Activated CD4-positive, alpha-beta memory T cell treated with anti-CD3 and anti-CD28 coated beads, Interleukin-2, amount 10 ng/mL, durations not matched to agents 7 days and 5 days (primary cell): ENCODE results near the gene PARP8. TPM values are rescaled to one million over a fixed set of nuclear protein-coding genes. Genes with fewer than 3 reads are reported as not detected.

Experiments
- CTCF ChIA-PET: fragments of 350-600 bp; sonication (Branson Sonifier 250); formaldehyde crosslinking; loops from one replicate; lab custom pipeline; 2021; ENCODE audit warnings: antibody characterized with exemption, inconsistent platforms; lab: Charles Lee
- POLR2A ChIA-PET: fragments of 350-600 bp; sonication (Branson Sonifier 250); formaldehyde crosslinking; loops from one replicate; lab custom pipeline; 2021; ENCODE audit warnings: antibody characterized with exemption; lab: Charles Lee
- DNase-seq: peaks from one replicate; pipeline ENCODE4 v3.0.0-alpha.2; 2020
- H3K27ac Mint-ChIP-seq: one replicate; pipeline ENCODE4 v1.8.0; 2021; ENCODE audit warnings: mild to moderate bottlenecking, mixed read lengths
- H3K27me3 Mint-ChIP-seq: one replicate; pipeline ENCODE4 v1.8.0; 2021; ENCODE audit warnings: mixed read lengths
- H3K36me3 Mint-ChIP-seq: one replicate; pipeline ENCODE4 v1.8.0; 2021; ENCODE audit warnings: low read depth, mixed read lengths
- H3K4me1 Mint-ChIP-seq: one replicate; pipeline ENCODE4 v1.8.0; 2021; ENCODE audit warnings: mixed read lengths
- H3K4me3 Mint-ChIP-seq: one replicate; pipeline ENCODE4 v1.8.0; 2021; ENCODE audit warnings: mild to moderate bottlenecking, mixed read lengths
- H3K9me3 Mint-ChIP-seq: one replicate; pipeline ENCODE4 v1.8.0; 2021; ENCODE audit warnings: mixed read lengths
- total RNA-seq, 2 experiments: library from RNA; stranded (reverse); gene quantifications; one replicate each; pipeline ENCODE4 v1.2.3, GENCODE V29; 2021

The PARP8 gene
- total RNA-seq, 2 experiments from 2014 or later, result 91.7 to 96.2 TPM

DNA sequence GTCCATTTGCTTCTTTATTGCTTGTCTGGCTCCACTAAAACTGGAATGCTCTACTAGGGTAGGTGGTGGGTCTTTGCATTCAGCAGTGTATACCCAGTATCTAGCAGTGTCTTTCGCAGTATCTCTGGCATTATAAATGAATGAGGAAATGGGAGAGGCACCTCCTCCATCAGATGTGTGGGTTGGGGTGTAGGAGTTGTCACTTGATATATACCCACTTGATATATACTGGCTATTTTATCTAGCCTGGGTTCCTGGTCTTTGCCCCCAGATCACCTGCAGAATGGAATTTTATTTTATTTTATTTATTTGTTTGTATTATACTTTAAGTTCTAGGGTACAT is 208.5 kb downstream of the PARP8 start:
- H3K36me3 Mint-ChIP-seq, result no peaks in the 10 kb centered on the region
- ChIA-PET POLR2A (no interaction called here), CTCF (no interaction called here)
- no peaks in the 10 kb centered on the region for H3K9me3 Mint-ChIP-seq
- peaks cover 8% of the 10 kb centered on the region for H3K27me3 Mint-ChIP-seq
- no peak overlapping the region for H3K4me3 Mint-ChIP-seq
- peaks cover 7% of the 10 kb centered on the region for H3K4me1 Mint-ChIP-seq
- no peak overlapping the region for H3K27ac Mint-ChIP-seq
- DNase-seq, result no peak

DNA sequence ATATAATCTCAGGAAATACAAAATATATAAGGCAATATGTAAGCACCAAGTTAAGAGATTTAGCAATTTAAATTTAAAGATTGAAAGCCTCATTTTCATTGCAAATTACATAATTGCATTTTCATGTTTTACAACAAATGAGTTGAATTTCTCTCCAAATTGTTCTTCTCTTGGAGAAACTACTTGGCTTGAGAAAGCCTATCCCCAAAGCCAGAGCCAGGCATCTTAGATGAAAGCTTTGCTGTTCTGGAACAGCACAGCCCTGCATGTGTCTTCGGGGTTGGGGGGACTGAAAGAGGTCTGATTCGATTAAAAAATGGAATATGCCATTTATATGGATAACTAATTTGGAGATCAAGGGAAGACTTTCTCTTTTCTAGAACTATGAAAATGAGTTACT is 212.0 kb downstream of the PARP8 start:
- H3K9me3 Mint-ChIP-seq, result no peaks in the 10 kb centered on the region
- POLR2A ChIA-PET, result no interaction called here
- H3K4me1 Mint-ChIP-seq, result peaks cover 7% of the 10 kb centered on the region
- no peak for DNase-seq
- H3K27ac Mint-ChIP-seq, result no peak overlapping the region
- CTCF ChIA-PET, result no interaction called here
- H3K27me3 Mint-ChIP-seq, result peaks cover 5% of the 10 kb centered on the region
- H3K4me3 Mint-ChIP-seq, result no peak overlapping the region
- no peaks in the 10 kb centered on the region for H3K36me3 Mint-ChIP-seq

DNA sequence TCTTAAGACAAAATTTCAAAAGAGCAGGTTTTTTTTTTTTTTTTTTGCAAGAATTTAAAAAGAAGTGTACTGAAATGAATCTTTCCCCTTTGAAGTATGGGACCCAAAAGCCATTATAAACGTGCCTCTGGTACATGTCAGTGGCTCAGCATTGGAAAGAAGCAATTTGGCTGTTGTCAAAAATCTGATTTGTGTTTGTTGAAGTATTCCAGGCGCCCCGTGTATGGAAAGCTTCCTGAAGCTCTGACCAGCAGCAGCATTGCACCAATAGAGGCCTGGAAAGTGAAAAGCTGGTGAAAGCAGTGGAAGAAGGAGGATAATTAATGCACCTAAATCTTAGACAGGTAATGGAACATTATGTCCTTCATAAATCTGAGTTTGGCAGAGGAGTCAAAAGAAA is 215.0 kb downstream of the PARP8 start:
- CTCF ChIA-PET, result no interaction called here
- no peaks in the 10 kb centered on the region for H3K36me3 Mint-ChIP-seq
- POLR2A ChIA-PET, result no interaction called here

DNA sequence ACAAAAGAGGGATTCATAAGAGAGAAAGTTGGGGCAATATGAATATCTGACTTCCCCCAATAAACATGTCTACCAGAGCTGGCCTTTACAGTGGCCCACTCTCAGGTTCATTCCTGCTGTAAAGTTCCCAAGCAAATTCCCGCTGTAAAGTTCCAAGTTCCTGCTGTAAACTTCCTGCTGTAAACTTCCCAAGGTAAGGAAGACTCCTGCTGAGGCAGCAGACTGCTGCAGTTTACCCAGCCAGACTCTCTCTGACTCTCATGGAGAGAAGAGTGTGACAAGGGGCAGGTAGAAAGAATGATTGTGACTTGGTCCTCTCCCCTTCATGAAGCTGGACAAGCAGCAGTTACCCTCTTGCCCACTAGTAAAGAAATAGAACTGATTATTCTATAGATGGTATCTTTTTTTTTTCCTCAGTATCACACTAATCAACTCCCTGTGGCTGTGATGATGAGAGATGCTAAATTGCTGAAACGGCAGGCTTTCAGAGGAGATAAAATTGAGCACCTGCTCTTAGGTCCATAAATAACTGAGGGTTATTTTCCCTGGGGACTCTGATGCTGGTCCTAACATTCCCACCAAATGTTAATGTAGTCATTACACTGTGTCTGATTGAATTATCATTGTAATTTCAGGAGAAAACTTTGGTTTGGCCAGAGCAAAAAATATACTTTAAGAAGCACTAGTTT is 220.4 kb downstream of the PARP8 start:
- no peak for DNase-seq
- ChIA-PET POLR2A (no interaction called here), CTCF (no interaction called here)
- H3K4me1 Mint-ChIP-seq, result no peaks in the 10 kb centered on the region
- H3K27me3 Mint-ChIP-seq, result peaks cover 2% of the 10 kb centered on the region
- no peak overlapping the region for H3K27ac Mint-ChIP-seq
- H3K4me3 Mint-ChIP-seq, result no peak overlapping the region
- no peaks in the 10 kb centered on the region for H3K36me3 Mint-ChIP-seq
- no peaks in the 10 kb centered on the region for H3K9me3 Mint-ChIP-seq

More for the DNA sequence above, 215.0 kb downstream of the PARP8 start:
- Mint-ChIP-seq H3K27me3 (peaks cover 6% of the 10 kb centered on the region), H3K4me3 (no peak overlapping the region), H3K9me3 (no peaks in the 10 kb centered on the region), H3K27ac (no peak overlapping the region), H3K4me1 (no peaks in the 10 kb centered on the region)
- no peak for DNase-seq

DNA sequence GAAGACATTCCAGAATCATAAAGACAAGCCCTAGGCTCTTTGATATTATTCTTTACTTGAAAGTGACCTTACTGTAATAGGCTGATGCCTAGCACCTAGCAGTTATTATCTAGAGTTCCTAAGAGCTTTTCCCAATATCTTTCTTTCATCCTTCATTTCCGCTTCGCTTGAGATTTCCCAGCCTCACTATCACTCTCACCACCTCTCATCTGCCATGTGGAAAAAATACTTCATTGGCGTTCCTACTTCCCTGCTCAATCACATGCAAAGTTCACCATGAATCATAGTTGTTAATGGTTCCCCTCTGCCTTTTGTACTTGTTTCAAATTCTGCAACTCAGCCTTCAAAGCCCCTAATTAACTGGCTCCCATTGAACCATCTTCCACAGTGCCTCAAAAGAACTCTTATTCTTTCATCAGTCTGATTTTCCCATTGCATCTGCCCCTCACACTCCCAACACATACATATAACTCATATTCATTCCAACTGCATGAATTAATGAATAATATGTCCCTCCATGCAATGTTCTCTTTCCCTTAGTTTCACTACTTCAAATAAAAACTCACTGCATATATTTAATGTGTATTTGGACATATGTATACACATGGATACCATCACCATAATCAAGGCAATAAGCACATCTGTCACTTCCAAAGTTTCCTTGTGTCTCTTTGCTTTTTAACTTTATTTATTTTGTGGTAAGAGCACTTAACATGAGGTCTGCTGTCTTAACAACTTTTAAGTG is 221.6 kb downstream of the PARP8 start:
- ChIA-PET POLR2A (no interaction called here), CTCF (no interaction called here)
- Mint-ChIP-seq H3K4me1 (no peaks in the 10 kb centered on the region), H3K27me3 (peaks cover 2% of the 10 kb centered on the region), H3K27ac (no peak overlapping the region), H3K9me3 (no peaks in the 10 kb centered on the region), H3K36me3 (no peaks in the 10 kb centered on the region), H3K4me3 (no peak overlapping the region)
- no peak for DNase-seq

DNA sequence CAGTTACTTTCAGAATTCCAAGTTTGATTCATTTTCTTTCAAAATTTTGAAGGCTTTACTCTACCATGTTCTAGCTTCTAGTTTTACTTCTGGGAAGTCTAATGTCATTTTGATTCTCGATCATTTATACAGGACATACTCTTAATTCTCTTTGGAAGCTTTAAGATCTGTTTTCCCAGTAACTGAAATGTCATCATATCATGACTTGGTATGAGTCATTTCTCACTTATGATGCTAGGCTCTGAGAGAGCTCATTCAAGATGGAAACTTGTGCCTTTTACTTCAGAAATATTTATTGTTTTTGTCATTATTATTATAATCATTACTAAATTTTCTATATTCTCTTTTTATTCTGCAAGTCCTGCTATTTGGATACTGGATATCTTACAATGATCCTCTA is 222.3 kb downstream of the PARP8 start:
- no peaks in the 10 kb centered on the region for H3K9me3 Mint-ChIP-seq
- POLR2A ChIA-PET, result no interaction called here
- DNase-seq, result no peak
- no peak overlapping the region for H3K27ac Mint-ChIP-seq
- H3K36me3 Mint-ChIP-seq, result no peaks in the 10 kb centered on the region
- CTCF ChIA-PET, result no interaction called here
- H3K4me1 Mint-ChIP-seq, result no peaks in the 10 kb centered on the region
- H3K27me3 Mint-ChIP-seq, result peaks cover 2% of the 10 kb centered on the region
- no peak overlapping the region for H3K4me3 Mint-ChIP-seq

DNA sequence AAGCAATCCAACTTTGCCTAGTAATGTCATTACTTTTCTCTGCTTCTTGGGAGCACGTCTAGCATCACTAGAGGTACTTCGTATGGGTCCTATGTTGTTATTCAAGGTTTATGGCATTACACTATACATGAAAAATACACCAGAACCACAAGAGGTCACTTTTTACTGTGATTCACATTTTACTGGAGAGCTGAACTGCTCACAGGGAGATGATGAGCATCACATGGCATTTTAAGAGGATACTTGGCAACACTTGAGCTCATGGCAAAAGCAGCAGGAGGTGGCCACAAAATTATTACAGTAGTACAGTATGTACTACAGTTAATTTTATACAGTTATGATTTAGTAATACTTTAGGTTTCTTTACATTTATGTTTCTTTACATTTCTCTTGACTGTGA is 223.4 kb downstream of the PARP8 start:
- Mint-ChIP-seq H3K27ac (no peak overlapping the region), H3K9me3 (no peaks in the 10 kb centered on the region), H3K4me1 (no peaks in the 10 kb centered on the region), H3K36me3 (no peaks in the 10 kb centered on the region), H3K27me3 (peaks cover 1% of the 10 kb centered on the region), H3K4me3 (no peak overlapping the region)
- ChIA-PET CTCF (no interaction called here), POLR2A (no interaction called here)
- DNase-seq, result no peak

Other genes with a start within 250 kb of the PARP8 start
- gene EMB, start 225.3 kb upstream of the PARP8 start, total RNA-seq, result 100 to 1,000 TPM; 181 to 188 TPM